ENCODE measurements around the gene ZNF615.
"Not testable (repeated sequence)": the region's sequence is repeated elsewhere in the genome, so short reads cannot be mapped to it uniquely, and the experiment has no call there.

The ZNF615 gene

GRCh38 chr19:52028027-52028779 is 20.2 kb upstream of the ZNF615 start, which contains the start of gene ZNF614:
Gene ZNF614 (minus strand): TSS chr19:52028379. CDS start chr19:52025745, 2,634 bp downstream.
- TF ChIP-seq ZFX (IDR thresholded peaks at IDR 0.05) (peak; percentile 63), CTCF (conservative IDR thresholded peaks at IDR 0.05) (no peak)
- peak within 1 kb of the TSS; percentile 77 for H3K27ac ChIP-seq

GRCh38 chr19:52026255-52026990 is 18.4 kb upstream of the ZNF615 start:
- H3K27ac ChIP-seq: not testable (repeated sequence)

- H3K27ac ChIP-seq: not testable (repeated sequence)
These were observed 16.5 kb upstream of the ZNF615 start for GRCh38 chr19:52024478-52024877.

GRCh38 chr19:52022193-52022592 is 14.2 kb upstream of the ZNF615 start:
- no peak overlapping the region for H3K27ac ChIP-seq
- TF ChIP-seq ZFX (IDR thresholded peaks at IDR 0.05): no peak
- no peak for TF ChIP-seq CTCF (conservative IDR thresholded peaks at IDR 0.05)

- TF ChIP-seq CTCF (conservative IDR thresholded peaks at IDR 0.05): no peak
- TF ChIP-seq ZFX (IDR thresholded peaks at IDR 0.05): no peak
- H3K27ac ChIP-seq: no peak overlapping the region
These were observed 12.5 kb upstream of the ZNF615 start for GRCh38 chr19:52020506-52020905.

- no peak for TF ChIP-seq CTCF (conservative IDR thresholded peaks at IDR 0.05)
- no peak for TF ChIP-seq ZFX (IDR thresholded peaks at IDR 0.05)
- no peak overlapping the region for H3K27ac ChIP-seq
These were observed 2.7 kb upstream of the ZNF615 start for GRCh38 chr19:52010674-52011073.

GRCh38 chr19:52007451-52007805 is 583 bp downstream of the ZNF615 start:
- peak overlapping the region; percentile 63 for H3K27ac ChIP-seq
- no peak for TF ChIP-seq CTCF (conservative IDR thresholded peaks at IDR 0.05)
- no peak for TF ChIP-seq ZFX (IDR thresholded peaks at IDR 0.05)

- no peak overlapping the region for H3K27ac ChIP-seq
- TF ChIP-seq CTCF (conservative IDR thresholded peaks at IDR 0.05): no peak
- no peak for TF ChIP-seq ZFX (IDR thresholded peaks at IDR 0.05)
These were observed 13.9 kb downstream of the ZNF615 start for GRCh38 chr19:51994048-51994644.

Measured in C4-2B (cell line).